RCC 7860 (cell line): ENCODE measurements around the gene GRB10.

Source experiments
- DNase-seq: peaks from one replicate; pipeline ENCODE4 v3.0.0-alpha.2; 2015; ENCODE audit warnings: low spot score
- FAIRE-seq: peaks from 2 replicates; lab custom pipeline; 2012; peaks lifted over from hg19 to GRCh38; lab: Jason Lieb, UNC

The GRB10 gene

DNA sequence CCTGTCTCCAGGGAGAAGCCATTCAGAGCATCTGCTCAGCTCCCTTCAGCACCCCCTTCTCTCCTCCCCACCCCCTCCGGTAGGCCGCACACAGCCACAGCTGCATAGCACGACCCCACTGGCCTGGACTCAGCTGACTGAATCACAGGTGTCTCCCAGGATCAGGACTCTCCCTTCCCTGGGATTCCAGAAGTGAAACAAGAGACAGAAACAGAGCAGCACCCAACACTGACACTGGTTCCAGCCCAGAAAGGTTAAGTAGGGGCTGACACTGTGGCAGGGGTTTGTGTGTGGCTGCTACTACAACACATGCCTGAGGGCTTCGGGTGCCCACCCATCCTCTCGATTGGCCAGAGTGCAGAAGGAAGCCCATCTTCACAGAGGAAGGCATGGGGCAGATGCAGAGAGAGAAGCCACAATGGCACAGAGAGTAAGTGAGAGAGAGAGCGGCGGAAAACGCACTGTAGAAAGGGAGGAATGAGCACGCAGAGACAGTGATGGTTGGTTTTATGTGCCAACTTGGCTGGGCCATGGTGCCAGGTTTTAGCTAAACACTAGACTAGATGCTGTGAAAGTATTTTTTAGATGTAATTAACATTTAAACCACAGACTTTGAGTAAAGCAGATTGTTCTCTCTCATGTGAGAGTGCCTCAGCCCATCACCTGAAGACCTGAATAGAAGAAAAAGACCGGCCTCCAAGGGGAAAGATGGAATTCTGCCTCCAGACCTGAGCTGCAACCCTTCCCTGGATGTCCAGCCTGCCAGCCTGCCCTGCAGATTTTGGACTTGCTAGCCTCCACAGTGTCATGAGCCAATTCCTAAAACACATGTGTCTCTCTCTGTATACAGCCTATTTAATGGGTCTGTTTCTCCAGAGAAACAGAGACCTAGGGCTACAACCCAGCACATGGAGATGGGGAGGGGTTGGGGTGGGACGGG is 107.5 kb downstream of the GRB10 start:
- FAIRE-seq (no peak), DNase-seq (no peak)

DNA sequence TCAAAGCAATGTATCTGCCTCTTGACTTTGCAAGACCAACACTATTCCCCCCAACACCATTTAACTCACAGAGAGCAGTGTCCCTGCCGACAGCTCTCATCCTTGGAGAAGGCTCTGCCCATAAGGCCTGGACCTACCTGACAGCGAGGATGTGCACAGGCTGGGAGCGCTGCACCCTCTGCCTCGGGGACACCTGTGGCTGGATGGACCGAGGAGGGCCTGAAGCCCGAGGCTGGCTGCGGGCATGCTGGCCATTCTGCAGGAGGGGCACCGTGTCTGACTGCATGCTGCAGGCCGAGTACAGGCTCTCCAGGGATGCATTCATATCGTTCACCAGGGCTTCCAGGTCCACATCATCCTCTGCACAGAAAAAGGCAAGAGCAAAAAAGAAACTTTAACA is 108.4 kb downstream of the GRB10 start:
- no peak for DNase-seq
- no peak for FAIRE-seq

DNA sequence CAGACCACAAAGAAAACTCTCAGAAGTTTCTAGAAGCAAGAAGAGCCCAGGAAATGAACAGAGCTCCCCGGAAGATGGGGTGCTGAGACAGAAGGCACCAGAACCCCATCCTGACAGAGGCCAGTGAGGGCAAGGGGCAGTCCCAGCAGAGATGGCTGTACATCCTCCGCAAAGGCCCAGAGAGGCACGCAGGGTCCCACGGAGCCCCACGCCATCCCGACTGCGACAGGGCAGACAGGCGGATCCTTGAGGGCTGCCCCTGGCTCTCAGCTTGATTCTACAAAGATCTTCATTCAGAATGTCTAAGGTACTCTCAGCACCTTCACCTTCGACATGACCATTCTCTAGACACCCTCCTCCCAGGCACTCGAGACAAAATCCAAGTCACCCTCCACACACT is 109.6 kb downstream of the GRB10 start:
- no peak for FAIRE-seq
- no peak for DNase-seq

DNA sequence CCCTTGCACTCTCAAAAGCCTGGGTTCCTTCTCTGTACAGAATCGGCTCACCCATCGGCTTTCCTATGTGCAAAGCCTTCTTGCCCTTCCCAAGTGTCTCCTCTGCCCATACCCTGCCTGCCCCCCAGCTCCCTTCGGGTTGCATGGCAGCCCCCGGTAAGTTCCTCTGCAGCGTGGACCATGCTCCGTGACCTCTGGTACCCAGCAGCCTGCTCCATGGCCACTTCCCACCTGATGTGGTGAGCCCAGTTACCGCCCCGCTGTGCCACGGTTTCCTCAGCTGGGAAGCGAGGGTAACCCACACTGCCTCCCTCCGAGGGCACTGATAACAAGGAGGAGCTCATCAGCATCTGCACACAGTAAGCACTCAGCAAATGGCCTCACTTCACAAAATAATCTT is 110.7 kb downstream of the GRB10 start:
- no peak for FAIRE-seq
- no peak for DNase-seq

DNA sequence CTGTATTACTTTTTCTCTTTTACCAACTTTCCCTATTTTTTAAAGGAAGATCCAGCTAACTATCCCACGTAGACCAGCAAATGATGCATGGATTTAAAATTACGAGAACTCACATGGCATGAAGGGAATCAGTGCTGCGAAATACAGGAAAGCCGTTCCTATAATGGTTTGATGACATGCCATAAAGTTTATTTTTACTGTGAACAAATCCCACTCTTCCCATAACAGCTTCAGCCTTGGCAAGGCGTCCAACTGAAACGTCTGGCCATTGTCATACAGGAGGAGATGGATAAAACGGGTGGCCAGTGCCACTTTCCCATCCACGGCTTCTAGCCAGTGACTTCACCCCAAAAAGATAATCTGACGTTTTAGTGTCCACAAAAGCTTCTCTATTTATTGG is 111.3 kb downstream of the GRB10 start:
- DNase-seq = no peak
- FAIRE-seq = no peak

DNA sequence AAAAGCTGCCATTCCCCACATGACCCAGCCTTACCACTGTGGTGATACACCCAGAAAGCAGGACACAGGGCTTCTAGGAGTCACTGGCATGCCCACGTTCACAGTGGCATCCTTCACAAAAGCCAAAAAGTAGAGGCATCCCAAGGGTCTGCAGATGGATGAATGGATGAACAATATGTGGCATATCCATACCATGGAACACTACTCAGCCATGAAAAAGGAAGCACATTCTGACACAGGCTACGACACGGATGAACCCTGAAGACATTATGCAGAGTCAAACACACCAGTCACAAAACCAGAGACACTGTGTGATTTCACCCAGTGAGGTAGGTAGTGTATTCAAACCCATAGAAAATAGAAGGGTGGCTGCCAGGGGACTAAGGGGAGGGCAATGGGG is 112.8 kb downstream of the GRB10 start:
- DNase-seq (no peak), FAIRE-seq (no peak)

DNA sequence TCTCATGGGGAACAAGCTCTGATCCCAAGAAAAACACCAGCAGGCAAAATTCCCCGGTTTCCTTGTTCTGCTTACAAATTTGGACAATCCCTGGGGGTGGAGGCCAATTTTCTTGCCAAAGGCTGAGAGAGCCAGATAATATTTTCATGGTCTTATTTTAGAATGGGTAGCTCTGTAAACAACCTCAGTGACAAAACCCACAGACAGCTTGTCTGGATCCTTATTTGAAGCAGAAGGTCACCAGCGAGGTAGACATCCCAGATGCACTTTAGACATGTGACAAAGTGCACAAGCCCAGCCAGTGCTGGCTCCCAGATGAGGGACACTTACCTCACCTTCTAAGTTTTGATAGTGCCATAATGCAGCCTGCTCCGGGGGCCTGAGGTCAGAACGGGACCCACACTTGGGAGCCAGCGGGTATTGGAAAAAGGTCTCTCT is 114.9 kb downstream of the GRB10 start:
- DNase-seq (no peak), FAIRE-seq (no peak)

DNA sequence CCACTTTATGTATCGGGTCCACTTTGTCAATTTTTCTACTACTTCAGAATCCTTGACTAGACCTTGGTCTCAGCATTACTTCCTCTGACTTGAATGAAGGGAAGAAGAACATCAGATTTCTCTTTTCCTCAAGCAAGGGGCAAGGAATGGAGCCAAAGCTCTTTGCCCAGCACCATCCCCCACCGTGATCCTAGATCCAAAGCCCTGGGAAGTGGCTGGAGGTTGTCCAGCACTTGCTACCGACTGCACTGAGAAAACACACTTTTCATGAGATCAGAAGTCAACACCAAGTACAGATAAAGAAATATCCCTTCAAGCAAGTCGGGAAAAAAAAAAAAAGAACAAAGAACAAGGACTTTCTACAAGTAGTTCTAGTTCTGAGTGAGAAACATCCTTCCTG is 115.4 kb downstream of the GRB10 start:
- FAIRE-seq (no peak), DNase-seq (no peak)

DNA sequence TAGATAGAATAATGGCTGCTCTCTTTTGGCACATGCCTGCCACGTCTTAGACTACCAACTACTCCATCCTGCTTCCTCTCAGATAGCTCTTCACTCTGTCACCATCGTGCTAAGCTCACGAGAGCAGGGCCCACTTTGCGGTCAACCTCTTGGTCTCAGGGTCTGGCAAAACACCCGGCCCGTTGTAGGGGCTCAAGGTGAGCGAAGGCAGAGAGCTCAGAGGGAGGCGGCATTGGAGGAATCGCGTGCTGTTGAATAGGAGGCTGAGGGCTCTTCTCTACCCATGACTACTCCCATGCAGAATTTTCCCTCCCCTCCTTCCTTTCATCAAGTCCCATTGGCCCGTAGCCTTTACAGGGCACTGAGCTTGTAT is 116.6 kb downstream of the GRB10 start:
- no peak for FAIRE-seq
- no peak for DNase-seq

DNA sequence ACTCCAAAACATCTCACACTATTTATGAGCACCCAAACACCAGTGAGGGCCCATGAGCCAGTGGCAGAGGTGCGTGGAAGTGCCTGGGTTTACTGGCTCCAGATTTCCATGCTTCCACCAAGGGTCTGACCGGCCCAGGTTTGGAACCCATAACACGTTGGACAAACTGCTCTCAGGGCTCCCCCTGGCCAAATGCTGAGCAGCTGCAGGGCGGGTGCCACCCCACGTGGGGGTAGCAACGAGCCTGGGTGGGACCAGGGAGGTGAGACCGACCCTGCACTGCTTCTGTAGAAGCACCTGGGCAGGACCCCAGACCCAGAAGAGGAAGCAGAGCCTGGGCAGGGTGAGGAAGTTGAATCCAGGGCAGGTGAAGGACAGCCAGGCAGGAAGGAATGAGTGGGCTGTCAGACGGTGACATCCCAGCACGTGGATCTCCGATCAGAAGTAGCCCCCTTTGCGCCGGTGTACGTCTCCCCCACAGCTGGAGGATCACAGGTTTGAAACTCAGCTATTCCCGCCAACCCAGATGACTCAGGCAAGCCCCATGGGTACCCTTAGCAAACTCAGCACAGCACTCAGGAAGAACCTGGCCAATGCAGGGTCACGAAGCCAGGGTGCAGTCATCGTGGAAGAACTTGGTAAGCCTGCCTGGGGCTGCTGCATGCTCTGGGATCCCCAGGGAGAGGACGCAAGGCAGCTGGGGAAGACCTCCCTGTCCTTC is 117.1 kb downstream of the GRB10 start:
- FAIRE-seq (no peak), DNase-seq (no peak)

DNA sequence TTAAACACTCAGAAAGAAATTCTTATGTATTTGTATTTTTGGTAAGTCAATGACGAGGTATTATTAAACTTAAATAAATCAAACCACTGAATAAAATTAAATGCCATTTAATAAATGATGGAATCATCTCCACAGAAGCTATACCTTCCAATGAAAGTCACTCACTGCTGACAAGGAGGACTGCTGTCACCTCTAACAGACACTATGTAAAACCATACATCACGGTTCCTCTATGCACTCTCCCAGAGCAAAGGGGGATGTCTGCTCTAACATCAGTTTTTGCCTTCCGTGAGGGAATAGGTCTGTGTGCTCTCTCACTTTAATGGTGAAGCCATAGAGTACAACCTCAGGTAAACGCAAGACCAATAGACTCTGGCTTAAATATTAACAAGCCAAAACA is 117.8 kb downstream of the GRB10 start:
- FAIRE-seq (no peak), DNase-seq (no peak)

DNA sequence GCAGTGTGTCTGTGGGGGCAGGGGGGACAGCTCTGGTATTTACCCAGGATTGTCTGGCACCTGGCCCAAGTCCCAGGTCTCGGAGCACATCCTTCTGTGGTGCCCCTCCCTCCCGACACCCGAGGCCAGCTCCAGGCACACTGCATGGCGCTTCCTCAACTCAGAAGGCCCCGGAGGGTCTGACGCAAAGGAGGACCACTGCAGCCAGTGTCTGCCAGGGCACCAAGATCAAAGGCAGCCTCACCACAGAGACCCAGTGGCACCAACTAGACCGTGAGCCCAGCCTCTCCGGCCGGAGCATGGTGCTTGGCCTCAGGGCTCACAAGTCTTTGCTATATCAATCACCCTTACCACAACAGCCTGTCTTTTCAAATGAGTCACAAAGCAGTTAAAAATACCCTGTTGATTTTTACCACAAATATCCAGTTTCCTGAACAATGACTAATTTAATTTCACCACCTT is 118.2 kb downstream of the GRB10 start:
- FAIRE-seq (peak; percentile 97), DNase-seq (peak; percentile 88)

DNA sequence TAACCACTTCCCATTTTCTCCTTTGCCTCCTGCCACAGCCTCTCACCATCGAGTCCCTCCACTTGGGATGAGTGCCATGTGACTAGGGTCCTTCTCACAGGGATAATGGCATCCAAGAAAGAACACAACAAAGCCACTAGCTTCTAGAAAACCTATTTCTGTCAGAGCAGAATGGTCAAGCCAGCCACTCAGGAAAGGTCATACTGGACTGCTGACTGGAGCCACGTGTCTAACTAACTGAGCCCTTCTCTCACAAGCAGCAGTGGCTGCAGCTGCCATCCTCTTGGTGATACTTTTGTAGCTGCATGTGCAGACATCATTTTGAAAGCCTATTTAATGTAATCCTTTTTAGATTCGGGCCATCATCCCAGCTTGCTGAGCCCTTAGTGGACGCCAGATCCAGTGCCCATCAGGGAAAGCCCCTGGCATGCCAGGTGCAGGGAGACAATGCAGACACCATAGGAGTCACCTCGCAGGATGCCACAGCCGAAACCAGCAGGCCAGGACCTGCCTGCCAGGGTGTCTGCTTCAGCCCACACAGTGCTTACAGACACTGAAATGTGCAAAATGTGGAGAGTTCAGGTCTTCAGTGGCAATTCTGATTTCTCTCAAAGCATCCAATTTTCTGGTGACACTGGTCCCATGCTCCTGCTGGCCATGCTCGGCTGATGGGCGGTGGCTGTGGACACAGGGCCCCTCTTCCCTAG is 119.1 kb downstream of the GRB10 start:
- FAIRE-seq (no peak), DNase-seq (no peak)

DNA sequence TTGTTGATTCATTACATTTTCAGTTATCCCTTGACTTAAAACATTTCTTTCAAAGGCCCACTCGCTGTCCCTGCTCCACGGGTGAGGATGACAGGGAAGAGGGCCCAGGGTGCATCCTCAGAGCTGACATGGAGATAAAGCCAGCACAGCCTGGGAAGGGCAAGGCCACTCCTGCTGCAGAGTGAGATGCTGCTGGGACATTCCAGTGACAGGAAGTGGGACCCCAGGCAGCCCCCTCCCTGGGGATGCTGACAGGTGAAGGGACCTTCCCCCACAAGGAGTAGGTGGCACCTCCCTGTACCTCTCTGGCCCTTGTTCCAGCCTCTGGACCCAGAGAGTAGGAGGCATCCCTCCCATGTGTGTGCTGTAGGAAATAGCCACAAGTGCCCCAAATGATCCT is 119.7 kb downstream of the GRB10 start:
- DNase-seq (no peak), FAIRE-seq (no peak)

DNA sequence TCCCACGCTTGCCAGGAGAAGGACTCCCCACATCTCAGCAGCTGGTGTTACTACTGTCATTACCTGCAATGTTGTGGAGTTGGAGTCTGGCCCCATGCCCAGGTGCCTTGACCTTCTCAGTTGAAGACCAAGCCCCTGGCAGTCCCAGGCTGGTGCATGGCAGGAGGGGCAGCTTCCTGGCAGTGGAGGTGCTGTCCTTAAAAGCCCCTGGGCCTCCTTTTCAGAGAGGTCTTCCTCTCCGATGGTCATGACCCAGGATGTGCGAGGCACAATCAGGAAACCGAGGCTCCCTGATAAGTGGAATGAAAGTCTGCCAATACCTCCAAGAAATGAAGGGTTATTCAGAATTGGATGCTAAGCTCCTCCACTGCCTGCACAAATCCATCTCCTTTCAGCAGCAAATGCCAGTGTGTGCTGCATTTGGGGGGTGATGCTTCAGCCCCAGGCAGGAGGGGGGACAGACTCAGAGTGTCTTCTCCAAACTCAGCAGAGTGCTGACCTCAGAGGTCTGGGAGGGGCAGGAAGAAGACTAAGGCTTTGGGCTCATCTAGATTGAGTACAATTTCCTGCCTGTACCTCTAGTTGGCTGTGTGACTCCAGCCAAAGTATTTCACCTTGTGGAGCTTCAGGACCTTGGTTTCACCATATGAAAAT is 120.5 kb downstream of the GRB10 start:
- FAIRE-seq = no peak
- DNase-seq = no peak

DNA sequence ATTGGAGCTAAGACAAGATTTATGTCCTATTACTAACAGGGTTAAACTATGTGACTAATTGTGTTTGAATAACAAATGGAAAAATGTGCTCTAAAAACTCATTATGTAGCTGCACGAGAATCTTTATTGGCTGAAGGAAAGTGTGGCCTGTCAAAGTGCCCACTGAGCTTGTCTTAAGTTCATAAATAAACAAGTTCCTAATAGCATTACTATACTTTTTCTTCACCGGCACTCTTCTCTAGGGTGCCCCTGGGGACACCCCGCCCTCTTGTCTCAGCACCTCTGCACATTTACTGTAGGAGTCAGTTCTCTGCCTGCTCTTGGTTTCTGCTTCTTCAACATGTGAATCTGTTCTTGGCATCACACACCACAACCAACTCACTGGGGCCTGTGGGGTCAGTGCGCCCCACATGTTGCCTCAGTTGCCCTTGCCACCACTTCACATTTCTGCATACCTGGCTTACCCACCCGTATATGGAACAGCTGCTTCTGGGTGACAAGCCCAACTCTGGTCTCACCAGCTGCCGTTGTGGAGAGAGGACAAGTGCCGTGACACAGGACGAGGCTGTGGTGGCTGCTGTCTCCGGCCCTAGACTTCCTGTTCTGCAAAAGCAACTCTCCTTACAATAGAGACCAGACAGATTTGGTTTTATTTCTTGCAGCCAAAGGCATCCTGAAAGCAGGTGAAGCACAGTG is 121.2 kb downstream of the GRB10 start:
- no peak for DNase-seq
- FAIRE-seq = no peak

DNA sequence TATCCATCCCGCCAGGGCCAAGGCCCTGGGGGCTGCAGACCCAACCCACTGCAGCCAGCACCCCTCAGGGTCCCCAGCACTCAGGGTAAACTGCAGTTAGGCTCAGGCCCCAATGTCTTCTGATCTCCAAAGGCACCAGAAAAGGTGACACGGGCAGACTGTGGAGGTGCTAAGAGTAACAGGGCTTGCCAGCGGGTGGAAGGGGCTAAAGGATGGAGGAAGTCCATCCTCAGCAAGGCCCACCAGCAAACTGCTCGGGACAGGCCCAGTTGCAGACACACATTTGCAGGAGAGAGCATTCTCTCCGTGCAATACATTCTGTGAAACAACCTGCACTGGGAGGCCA is 121.9 kb downstream of the GRB10 start:
- FAIRE-seq = no peak

DNA sequence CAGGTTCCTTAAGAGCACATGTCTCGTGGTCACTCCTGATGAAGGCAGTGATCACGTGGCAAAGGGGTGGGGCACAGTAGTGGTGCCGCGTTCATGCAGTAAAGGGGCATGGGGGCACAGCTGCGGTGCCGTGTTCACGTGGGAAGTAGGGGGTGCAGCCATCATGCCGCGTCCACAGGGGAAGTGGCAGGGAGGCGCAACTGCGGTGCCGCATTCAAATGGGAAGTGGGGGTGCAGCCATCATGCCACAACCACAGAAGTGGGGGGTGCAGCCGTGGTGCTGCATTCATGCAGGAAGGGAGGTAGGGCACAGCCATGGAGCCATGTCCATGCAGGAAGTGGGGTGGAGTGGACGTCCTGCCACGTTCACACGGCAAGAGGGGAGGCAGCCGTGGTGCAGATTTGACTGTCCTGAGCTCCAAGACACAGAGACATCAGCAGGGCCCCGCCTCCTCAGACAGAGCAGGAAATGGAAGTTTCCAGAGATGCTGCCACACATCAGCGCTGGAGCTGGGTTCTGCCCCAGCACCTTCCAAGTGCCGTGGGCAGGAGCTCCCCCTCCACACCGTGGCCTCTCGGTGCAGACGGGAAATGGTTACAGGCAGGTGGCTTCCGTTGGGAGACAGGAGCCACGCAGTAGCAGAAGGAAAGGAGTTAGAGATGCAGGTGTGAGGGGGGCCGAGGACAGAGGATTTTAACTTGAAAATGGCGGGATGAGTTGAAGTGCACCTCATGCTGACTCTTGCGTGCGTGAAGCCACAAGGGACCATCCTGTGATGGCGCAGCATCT is 122.5 kb downstream of the GRB10 start:
- DNase-seq (no peak), FAIRE-seq (no peak)

More for the DNA sequence above, 121.9 kb downstream of the GRB10 start:
- DNase-seq = no peak

DNA sequence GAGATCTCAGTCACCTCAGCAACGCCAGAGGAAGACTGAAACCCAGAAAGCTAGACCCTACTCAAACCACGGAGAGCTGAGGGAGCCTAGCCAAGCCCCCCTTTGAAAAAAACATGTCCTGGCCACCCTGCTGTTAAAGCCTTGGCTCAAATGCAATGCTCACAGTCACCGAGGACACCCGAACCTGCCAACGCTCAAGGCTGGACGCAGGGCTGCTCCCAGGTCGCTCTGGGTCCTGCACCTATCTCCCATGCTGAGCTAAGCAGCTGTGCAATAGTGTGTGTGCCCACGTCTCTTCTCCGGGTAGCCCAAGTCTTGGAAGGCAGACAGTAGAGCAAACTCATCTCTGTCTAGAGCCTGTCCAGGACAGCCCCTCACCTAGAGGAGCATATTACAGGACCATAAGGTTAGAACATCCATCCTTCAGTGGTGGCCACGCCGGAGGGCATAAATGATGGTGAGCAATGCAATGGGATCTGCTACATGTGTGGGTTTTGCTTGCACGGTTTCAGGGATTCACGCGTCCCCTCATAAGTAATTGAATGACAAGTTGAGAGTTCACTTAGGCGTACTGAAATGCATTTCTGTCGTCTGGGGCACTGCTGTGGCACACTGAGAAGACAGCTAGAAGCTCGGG is 123.2 kb downstream of the GRB10 start:
- DNase-seq (no peak), FAIRE-seq (no peak)
